ENCODE measurements around the gene OR2C3. TPM values are rescaled to one million over a fixed set of nuclear protein-coding genes. Genes with fewer than 3 reads are reported as not detected.

Gene OR2C3
- total RNA-seq, 1 experiment from 2014 or later = not detected

DNA sequence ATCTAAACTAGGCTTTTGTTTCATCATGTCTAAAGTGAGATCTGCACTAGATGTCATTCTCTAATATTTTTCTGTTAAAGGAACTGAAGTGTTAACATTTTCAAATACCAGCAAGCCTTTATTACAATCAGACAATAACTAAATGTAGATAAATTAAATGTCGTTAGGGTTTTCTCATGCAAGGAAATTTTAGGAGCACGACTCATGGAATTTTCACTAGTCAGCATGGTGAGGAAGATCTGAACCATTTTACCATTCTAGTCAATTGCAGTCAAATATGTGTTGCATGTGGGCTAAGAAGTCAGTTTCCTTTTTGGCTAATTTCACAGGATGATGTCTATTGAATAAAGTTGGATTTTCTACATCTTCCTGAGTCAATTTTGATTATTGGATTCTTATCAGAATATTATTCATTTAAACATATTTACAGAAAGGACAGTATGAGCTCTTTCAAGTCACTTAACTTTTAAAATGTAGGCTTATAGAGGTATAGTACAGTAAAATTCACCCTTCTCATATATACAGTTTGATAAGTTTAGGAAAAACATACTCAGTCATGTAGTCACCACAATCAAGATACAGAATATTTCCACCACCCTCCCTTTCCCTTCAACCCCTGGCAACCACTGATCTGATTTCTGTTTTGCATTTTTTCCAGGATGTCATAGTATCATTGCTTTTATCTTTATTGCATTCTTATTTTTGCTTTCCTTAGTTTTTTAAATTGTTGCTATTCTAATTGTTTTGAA lies 21.9 kb upstream of the OR2C3 start (continued):
- TF ChIP-seq, protein P1, sequence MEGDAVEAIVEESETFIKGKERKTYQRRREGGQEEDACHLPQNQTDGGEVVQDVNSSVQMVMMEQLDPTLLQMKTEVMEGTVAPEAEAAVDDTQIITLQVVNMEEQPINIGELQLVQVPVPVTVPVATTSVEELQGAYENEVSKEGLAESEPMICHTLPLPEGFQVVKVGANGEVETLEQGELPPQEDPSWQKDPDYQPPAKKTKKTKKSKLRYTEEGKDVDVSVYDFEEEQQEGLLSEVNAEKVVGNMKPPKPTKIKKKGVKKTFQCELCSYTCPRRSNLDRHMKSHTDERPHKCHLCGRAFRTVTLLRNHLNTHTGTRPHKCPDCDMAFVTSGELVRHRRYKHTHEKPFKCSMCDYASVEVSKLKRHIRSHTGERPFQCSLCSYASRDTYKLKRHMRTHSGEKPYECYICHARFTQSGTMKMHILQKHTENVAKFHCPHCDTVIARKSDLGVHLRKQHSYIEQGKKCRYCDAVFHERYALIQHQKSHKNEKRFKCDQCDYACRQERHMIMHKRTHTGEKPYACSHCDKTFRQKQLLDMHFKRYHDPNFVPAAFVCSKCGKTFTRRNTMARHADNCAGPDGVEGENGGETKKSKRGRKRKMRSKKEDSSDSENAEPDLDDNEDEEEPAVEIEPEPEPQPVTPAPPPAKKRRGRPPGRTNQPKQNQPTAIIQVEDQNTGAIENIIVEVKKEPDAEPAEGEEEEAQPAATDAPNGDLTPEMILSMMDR (IDR thresholded peaks at IDR 0.05 in 2 of 3, conservative IDR thresholded peaks at IDR 0.05 in 1 of 3; ENCODE audit: borderline replicate concordance in 1 of 3, insufficient read depth in 1 of 3, low read depth in 2 of 3, low read length in 2 of 3) = no peak
- TF ChIP-seq MAX (IDR thresholded peaks at IDR 0.05) (no peak), POLR2A (IDR thresholded peaks at IDR 0.05; ENCODE audit: borderline replicate concordance, extremely low read depth, insufficient read depth, insufficient read length) (no peak), FOSL1 (IDR thresholded peaks at IDR 0.05; ENCODE audit: low read depth) (no peak)

GRCh38 chr1:247552231-247552630 lies 16.0 kb upstream of the OR2C3 start:
- POLR2A ChIA-PET = interaction anchor here (1.4 kb wide), 1 partner anchor 9 kb away, joined by 3 read pairs; no protein-coding TSS in a partner anchor
- H2AFZ ChIP-seq (ENCODE audit: low read depth, low read length, poor library complexity, severe bottlenecking) = no peak overlapping the region
- no TSS peak for BruUV-seq (replicated peaks)
- H4K20me1 ChIP-seq (ENCODE audit: insufficient read depth) = no peaks in the 10 kb centered on the region
- H3K9me3 ChIP-seq (ENCODE audit: control insufficient read depth in 1 of 2, insufficient read depth in 1 of 2, low read depth in 1 of 2, low read length in 2 of 2) = no peaks in the 10 kb centered on the region; a peak in 1 of 4 replicates
- CTCF ChIA-PET = no interaction called here
- ATAC-seq (no peak), DNase-seq (ENCODE audit: low read depth, low spot score) (no peak)
- H3K4me3 ChIP-seq (replicated peaks in 1 of 2; ENCODE audit: low read depth in 1 of 2, low read length in 2 of 2) = no peak overlapping the region
- H3K4me1 ChIP-seq (ENCODE audit: control insufficient read depth in 1 of 2, insufficient read depth in 2 of 2, low read length in 2 of 2) = no peaks in the 10 kb centered on the region
- H3K27ac ChIP-seq (ENCODE audit: low read depth, low read length) = no peak overlapping the region
- RAD21 ChIA-PET (ENCODE audit: low non-redundant PET in 1 of 2, low total read pairs in 2 of 2, uncharacterized antibody in 2 of 2, unreplicated experiment in 2 of 2) = no interaction called here
- H3K36me3 ChIP-seq (ENCODE audit: control insufficient read depth in 1 of 2, insufficient read depth in 2 of 2, low read length in 2 of 2) = no peaks in the 10 kb centered on the region
- no peak overlapping the region for H3K4me2 ChIP-seq (ENCODE audit: low read length)
- TF ChIP-seq SRF (IDR thresholded peaks at IDR 0.05; ENCODE audit: low read depth) (no peak), ATF3 (IDR thresholded peaks at IDR 0.05) (no peak), SP1 (IDR thresholded peaks at IDR 0.05; ENCODE audit: low read depth) (no peak), FOSL1 (IDR thresholded peaks at IDR 0.05; ENCODE audit: low read depth) (no peak), RAD21 (IDR thresholded peaks at IDR 0.05; ENCODE audit: low read depth) (no peak), CBX3 (IDR thresholded peaks at IDR 0.05; ENCODE audit: low read depth) (no peak), CEBPB (IDR thresholded peaks at IDR 0.05; ENCODE audit: low read depth) (no peak)
- TF ChIP-seq, protein P1 (IDR thresholded peaks at IDR 0.05 in 2 of 3, conservative IDR thresholded peaks at IDR 0.05 in 1 of 3; ENCODE audit: borderline replicate concordance in 1 of 3, insufficient read depth in 1 of 3, low read depth in 2 of 3, low read length in 2 of 3) = no peak
- no peaks in the 10 kb centered on the region for H3K27me3 ChIP-seq (ENCODE audit: insufficient read depth, low read length)
- no peak overlapping the region for H3K9ac ChIP-seq (ENCODE audit: low read length)
- no peaks in the 10 kb centered on the region for H3K9me2 ChIP-seq (ENCODE audit: insufficient read depth)
- intact Hi-C loops (cut with micrococcal nuclease) = no loop called here
- no peaks in the 10 kb centered on the region for H3K79me2 ChIP-seq (ENCODE audit: insufficient read depth, low read length)

Data from HCT116 (cell line).